K562 (cell line): ENCODE results near the gene EFS. TPM values are rescaled to one million over a fixed set of nuclear protein-coding genes. Genes with fewer than 3 reads are reported as not detected.
A peak's percentile ranks its signal among the peaks of the same experiment; 100 is the strongest.

ENCODE experiments used
- ELF2 ChIP-seq: fragments of 250-450 bp; sonication (Bioruptor Pico); IDR thresholded peaks from 2 replicates; pipeline ENCODE4 v1.5.0; 2021; ENCODE audit warnings: mild to moderate bottlenecking
- FOXJ2 ChIP-seq: fragments of 200-800 bp; sonication (Bioruptor generic); IDR thresholded peaks from 2 replicates; pipeline ENCODE4 v1.6.1; 2016; ENCODE audit warnings: missing genetic modification characterization, missing compliant biosample characterization
- IFI16 ChIP-seq: fragments of 250-450 bp; sonication (Bioruptor Pico); IDR thresholded peaks from 2 replicates; pipeline ENCODE4 v2.1.2; 2022; ENCODE audit warnings: mild to moderate bottlenecking, inconsistent platforms
- KAT7 ChIP-seq: sonication (generic); formaldehyde crosslinking; IDR thresholded peaks from 2 replicates; pipeline ENCODE4 v1.8.0; 2022; ENCODE audit warnings: missing genetic modification reagents, mild to moderate bottlenecking, borderline replicate concordance
- NONO ChIP-seq, 2 experiments: fragments of 200-400 bp in 1 of 2; fragments of 450-650 bp in 1 of 2; formaldehyde crosslinking in 1 of 2; IDR thresholded peaks; 2 replicates each; pipeline ENCODE4 v1.6.1; 2017; ENCODE audit warnings: low read depth in 2 of 2, mild to moderate bottlenecking in 2 of 2, moderate library complexity in 2 of 2, low read length in 1 of 2
- NR4A1 ChIP-seq, 2 experiments: fragments of 250-450 bp in 1 of 2; fragments of 450-650 bp in 1 of 2; sonication (Bioruptor Pico) in 1 of 2; IDR thresholded peaks; 2 replicates each; pipeline versions ENCODE4 v1.4.0 to v1.6.1; 2016 to 2020; ENCODE audit warnings: mild to moderate bottlenecking in 2 of 2, missing compliant biosample characterization in 1 of 2, missing genetic modification characterization in 1 of 2, moderate library complexity in 1 of 2
- PHB ChIP-seq: fragments of 250-450 bp; sonication (Bioruptor Pico); IDR thresholded peaks from 2 replicates; pipeline ENCODE4 v1.5.0; 2021
- PML ChIP-seq: IDR thresholded peaks from 2 replicates; pipeline ENCODE4 v1.6.1; 2012; ENCODE audit warnings: low read length, inconsistent platforms
- RBM25 ChIP-seq: fragments of 200-400 bp; formaldehyde crosslinking; IDR thresholded peaks from 2 replicates; pipeline ENCODE4 v1.6.1; 2018; ENCODE audit warnings: low read length, low read depth, moderate library complexity; ENCODE audit not compliant: severe bottlenecking
- TAF1 ChIP-seq: IDR thresholded peaks from 2 replicates; pipeline ENCODE4 v1.6.1; 2011; ENCODE audit warnings: mild to moderate bottlenecking, low read length, moderate library complexity; ENCODE audit not compliant: insufficient read depth, control insufficient read depth, severe bottlenecking; ENCODE audit errors: extremely low read depth
- TRIM28 ChIP-seq: fragments of 450-650 bp; IDR thresholded peaks from 2 replicates; pipeline ENCODE4 v1.6.1; 2017
- polyA plus RNA-seq, 8 experiments: library from polyadenylated mRNA; depleted of rRNA in 4 of 8; stranded (reverse) in 5 of 8; unstranded in 3 of 8; fragments of >200 nt; fragmentation: Nextera tagmentation in 2 of 8; fragmentation: Illumina TruSeq in 1 of 8; extraction: Ambion mirVana in 2 of 8; extraction: Trizol in 1 of 8; gene quantifications; 2 replicates each; pipeline versions ENCODE4 v1.2.1 to v1.2.3, GENCODE V29; 2011 to 2014; ENCODE audit warnings: inconsistent platforms in 1 of 8, missing spikeins in 1 of 8
- total RNA-seq, 7 experiments: library from RNA; depleted of rRNA in 6 of 7; stranded (reverse); fragments of >200 nt in 6 of 7; fragmentation: Illumina TruSeq in 2 of 7; extraction: Trizol in 2 of 7; gene quantifications; 2 replicates each; pipeline versions ENCODE4 v1.2.1 to v1.2.3, GENCODE V29; 2011 to 2021; ENCODE audit warnings: low replicate concordance in 1 of 7
- TF ChIP-seq, protein P1 (sequence below): sonication (generic); formaldehyde crosslinking; IDR thresholded peaks from 2 replicates; pipeline ENCODE4 v1.8.0; 2022; ENCODE audit warnings: mild to moderate bottlenecking, missing genetic modification reagents
- TF ChIP-seq, protein P2 (sequence below): fragments of 150-350 bp; IDR thresholded peaks from 2 replicates; pipeline ENCODE4 v1.6.1; 2014; ENCODE audit warnings: low read depth, mild to moderate bottlenecking, low read length, borderline replicate concordance
- TF ChIP-seq, protein P3 (sequence below): fragments of 250-450 bp; sonication (Bioruptor Pico); IDR thresholded peaks from 2 replicates; pipeline ENCODE4 v1.9.0; 2021; ENCODE audit warnings: mild to moderate bottlenecking
- TF ChIP-seq, protein P4 (sequence below), 2 experiments: fragments of 450-650 bp; IDR thresholded peaks; 2 replicates each; pipeline ENCODE4 v1.6.1; 2016
- TF ChIP-seq, protein P5 (sequence below), 2 experiments: IDR thresholded peaks in 1 of 2; conservative IDR thresholded peaks in 1 of 2; 2 replicates each; pipeline ENCODE4 v1.6.1; 2016; ENCODE audit warnings: low read depth in 2 of 2, mild to moderate bottlenecking in 1 of 2, missing compliant biosample characterization in 1 of 2, missing genetic modification characterization in 1 of 2, moderate library complexity in 1 of 2

The EFS gene
- total and polyA plus RNA-seq, 9 of the 15 experiments (the other 6 are each of a cell fraction or from before 2014, with no cell fraction given) = 0.01 to 0.03 TPM; not detected in 7

DNA sequence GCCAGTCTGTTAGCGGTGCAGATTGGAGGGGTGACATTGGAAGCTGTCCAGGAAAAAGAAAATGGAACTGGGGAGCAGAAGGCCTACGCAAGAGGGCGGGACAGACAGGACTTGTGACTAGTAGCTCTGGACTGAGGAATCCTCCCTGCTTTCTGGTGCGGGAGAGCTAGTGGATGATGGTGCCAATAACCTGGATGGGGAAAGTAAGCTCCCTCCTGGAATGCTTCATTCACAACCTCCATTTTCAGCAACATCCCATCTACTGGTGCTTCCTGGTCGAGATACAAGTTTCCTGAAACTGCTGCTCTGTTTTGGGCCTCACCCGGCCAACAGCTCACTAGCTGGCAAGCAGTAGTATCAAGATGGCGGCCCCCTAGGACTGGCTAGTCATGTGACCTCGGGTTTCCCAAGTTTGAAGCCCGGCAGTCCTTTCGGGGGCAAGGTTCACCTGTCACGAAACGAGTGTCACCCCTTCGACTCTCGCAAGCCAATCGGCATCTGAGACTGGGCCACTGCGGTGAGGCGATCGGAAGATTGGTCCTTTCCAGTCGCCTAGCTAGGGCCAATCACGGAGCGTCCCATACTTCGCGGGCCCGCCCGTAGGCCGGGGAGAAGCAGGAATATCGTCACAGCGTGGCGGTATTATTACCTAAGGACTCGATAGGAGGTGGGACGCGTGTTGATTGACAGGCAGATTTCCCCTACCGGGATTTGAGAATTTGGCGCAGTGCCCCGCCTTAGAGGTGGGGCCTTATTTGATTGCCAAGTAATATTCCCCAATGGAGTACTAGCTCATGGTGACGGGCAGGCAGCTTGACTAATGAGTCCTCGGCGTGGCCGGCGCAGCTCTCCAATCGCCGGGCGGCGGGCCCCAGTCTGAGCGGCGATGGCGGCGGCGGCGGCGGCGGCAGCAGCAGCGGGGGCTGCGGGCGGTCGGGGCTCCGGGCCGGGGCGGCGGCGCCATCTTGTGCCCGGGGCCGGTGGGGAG lies 44.1 kb downstream of the EFS start, which contains the start of gene PABPN1 (continued):
- TF ChIP-seq, protein P1, sequence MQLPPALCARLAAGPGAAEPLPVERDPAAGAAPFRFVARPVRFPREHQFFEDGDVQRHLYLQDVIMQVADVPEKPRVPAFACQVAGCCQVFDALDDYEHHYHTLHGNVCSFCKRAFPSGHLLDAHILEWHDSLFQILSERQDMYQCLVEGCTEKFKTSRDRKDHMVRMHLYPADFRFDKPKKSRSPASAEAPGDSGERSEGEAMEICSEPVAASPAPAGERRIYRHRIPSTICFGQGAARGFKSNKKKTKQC = 0 out of 2 replicates have a peak, but pooled peaks have one; percentile 15
- TF ChIP-seq ELF2 (peak; percentile 31; the same call in 1 of the 2 replicates), IFI16 (CRISPR knock-in tag) (no peak), NONO (IDR thresholded peaks at IDR 0.05; ENCODE audit: low read depth in 2 of 2, low read length in 1 of 2) (peak in 1 of 2 experiments; percentile 48; a peak in 1 of 4 replicates), NR4A1 (CRISPR knock-in tag; IDR thresholded peaks at IDR 0.05) (no peak; the same call in 1 of the 2 replicates), NR4A1 (tag; IDR thresholded peaks at IDR 0.05) (peak; percentile 77; the same call in 1 of the 2 replicates), FOXJ2 (tag) (peak; percentile 38; the same call in 1 of the 2 replicates), RBM25 (peak; percentile 97), TAF1 (peak; percentile 81), KAT7 (CRISPR knock-in tag) (peak; percentile 18; the same call in 1 of the 2 replicates), TRIM28 (peak; percentile 24; the same call in 1 of the 2 replicates), PHB (CRISPR knock-in tag) (no peak), PML (no peak; the same call in 1 of the 2 replicates)
- TF ChIP-seq, protein P2, sequence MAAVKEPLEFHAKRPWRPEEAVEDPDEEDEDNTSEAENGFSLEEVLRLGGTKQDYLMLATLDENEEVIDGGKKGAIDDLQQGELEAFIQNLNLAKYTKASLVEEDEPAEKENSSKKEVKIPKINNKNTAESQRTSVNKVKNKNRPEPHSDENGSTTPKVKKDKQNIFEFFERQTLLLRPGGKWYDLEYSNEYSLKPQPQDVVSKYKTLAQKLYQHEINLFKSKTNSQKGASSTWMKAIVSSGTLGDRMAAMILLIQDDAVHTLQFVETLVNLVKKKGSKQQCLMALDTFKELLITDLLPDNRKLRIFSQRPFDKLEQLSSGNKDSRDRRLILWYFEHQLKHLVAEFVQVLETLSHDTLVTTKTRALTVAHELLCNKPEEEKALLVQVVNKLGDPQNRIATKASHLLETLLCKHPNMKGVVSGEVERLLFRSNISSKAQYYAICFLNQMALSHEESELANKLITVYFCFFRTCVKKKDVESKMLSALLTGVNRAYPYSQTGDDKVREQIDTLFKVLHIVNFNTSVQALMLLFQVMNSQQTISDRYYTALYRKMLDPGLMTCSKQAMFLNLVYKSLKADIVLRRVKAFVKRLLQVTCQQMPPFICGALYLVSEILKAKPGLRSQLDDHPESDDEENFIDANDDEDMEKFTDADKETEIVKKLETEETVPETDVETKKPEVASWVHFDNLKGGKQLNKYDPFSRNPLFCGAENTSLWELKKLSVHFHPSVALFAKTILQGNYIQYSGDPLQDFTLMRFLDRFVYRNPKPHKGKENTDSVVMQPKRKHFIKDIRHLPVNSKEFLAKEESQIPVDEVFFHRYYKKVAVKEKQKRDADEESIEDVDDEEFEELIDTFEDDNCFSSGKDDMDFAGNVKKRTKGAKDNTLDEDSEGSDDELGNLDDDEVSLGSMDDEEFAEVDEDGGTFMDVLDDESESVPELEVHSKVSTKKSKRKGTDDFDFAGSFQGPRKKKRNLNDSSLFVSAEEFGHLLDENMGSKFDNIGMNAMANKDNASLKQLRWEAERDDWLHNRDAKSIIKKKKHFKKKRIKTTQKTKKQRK = peak; percentile 98
- TF ChIP-seq, protein P3, sequence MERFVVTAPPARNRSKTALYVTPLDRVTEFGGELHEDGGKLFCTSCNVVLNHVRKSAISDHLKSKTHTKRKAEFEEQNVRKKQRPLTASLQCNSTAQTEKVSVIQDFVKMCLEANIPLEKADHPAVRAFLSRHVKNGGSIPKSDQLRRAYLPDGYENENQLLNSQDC (CRISPR knock-in tag) = peak; percentile 79; the same call in 1 of the 2 replicates
- TF ChIP-seq, protein P4, sequence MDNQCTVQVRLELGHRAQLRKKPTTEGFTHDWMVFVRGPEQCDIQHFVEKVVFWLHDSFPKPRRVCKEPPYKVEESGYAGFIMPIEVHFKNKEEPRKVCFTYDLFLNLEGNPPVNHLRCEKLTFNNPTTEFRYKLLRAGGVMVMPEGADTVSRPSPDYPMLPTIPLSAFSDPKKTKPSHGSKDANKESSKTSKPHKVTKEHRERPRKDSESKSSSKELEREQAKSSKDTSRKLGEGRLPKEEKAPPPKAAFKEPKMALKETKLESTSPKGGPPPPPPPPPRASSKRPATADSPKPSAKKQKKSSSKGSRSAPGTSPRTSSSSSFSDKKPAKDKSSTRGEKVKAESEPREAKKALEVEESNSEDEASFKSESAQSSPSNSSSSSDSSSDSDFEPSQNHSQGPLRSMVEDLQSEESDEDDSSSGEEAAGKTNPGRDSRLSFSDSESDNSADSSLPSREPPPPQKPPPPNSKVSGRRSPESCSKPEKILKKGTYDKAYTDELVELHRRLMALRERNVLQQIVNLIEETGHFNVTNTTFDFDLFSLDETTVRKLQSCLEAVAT (IDR thresholded peaks at IDR 0.05) = peak in 1 of 2 experiments; percentile 92; a peak in 2 of 4 replicates
- TF ChIP-seq, protein P5, sequence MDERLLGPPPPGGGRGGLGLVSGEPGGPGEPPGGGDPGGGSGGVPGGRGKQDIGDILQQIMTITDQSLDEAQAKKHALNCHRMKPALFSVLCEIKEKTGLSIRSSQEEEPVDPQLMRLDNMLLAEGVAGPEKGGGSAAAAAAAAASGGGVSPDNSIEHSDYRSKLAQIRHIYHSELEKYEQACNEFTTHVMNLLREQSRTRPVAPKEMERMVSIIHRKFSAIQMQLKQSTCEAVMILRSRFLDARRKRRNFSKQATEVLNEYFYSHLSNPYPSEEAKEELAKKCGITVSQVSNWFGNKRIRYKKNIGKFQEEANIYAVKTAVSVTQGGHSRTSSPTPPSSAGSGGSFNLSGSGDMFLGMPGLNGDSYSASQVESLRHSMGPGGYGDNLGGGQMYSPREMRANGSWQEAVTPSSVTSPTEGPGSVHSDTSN (CRISPR knock-in tag; IDR thresholded peaks at IDR 0.05; ENCODE audit: low read depth) = peak; percentile 96
- TF ChIP-seq, protein P5 (tag; conservative IDR thresholded peaks at IDR 0.05; ENCODE audit: low read depth) = peak; percentile 100
